ENCODE measurements around the gene FBXL7. TPM values are rescaled to one million over a fixed set of nuclear protein-coding genes. Genes with fewer than 3 reads are reported as not detected.

FBXL7 gene
- total RNA-seq, 1 donor from 2014 or later, result 21.3 TPM

DNA sequence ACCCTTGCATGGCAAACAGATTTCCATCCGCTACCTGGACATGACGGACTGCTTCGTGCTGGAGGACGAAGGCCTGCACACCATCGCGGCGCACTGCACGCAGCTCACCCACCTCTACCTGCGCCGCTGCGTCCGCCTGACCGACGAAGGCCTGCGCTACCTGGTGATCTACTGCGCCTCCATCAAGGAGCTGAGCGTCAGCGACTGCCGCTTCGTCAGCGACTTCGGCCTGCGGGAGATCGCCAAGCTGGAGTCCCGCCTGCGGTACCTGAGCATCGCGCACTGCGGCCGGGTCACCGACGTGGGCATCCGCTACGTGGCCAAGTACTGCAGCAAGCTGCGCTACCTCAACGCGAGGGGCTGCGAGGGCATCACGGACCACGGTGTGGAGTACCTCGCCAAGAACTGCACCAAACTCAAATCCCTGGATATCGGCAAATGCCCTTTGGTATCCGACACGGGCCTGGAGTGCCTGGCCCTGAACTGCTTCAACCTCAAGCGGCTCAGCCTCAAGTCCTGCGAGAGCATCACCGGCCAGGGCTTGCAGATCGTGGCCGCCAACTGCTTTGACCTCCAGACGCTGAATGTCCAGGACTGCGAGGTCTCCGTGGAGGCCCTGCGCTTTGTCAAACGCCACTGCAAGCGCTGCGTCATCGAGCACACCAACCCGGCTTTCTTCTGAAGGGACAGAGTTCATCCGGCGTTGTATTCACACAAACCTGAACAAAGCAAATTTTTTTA, 436.7 kb downstream of the FBXL7 start:
- DNase-seq (ENCODE audit: extremely low spot score, unreplicated experiment), result no peak
- H3K9me3 Mint-ChIP-seq, result no peaks in the 10 kb centered on the region
- no peak overlapping the region for H3K27ac Mint-ChIP-seq
- H3K27me3 Mint-ChIP-seq, result no peaks in the 10 kb centered on the region
- H3K4me3 Mint-ChIP-seq, result no peak overlapping the region
- TF ChIP-seq, protein P1, sequence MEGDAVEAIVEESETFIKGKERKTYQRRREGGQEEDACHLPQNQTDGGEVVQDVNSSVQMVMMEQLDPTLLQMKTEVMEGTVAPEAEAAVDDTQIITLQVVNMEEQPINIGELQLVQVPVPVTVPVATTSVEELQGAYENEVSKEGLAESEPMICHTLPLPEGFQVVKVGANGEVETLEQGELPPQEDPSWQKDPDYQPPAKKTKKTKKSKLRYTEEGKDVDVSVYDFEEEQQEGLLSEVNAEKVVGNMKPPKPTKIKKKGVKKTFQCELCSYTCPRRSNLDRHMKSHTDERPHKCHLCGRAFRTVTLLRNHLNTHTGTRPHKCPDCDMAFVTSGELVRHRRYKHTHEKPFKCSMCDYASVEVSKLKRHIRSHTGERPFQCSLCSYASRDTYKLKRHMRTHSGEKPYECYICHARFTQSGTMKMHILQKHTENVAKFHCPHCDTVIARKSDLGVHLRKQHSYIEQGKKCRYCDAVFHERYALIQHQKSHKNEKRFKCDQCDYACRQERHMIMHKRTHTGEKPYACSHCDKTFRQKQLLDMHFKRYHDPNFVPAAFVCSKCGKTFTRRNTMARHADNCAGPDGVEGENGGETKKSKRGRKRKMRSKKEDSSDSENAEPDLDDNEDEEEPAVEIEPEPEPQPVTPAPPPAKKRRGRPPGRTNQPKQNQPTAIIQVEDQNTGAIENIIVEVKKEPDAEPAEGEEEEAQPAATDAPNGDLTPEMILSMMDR (conservative IDR thresholded peaks at IDR 0.05), result no peak
- H3K36me3 Mint-ChIP-seq, result peaks cover 33% of the 10 kb centered on the region
- peaks cover 12% of the 10 kb centered on the region for H3K4me1 Mint-ChIP-seq (ENCODE audit: unreplicated experiment)

DNA sequence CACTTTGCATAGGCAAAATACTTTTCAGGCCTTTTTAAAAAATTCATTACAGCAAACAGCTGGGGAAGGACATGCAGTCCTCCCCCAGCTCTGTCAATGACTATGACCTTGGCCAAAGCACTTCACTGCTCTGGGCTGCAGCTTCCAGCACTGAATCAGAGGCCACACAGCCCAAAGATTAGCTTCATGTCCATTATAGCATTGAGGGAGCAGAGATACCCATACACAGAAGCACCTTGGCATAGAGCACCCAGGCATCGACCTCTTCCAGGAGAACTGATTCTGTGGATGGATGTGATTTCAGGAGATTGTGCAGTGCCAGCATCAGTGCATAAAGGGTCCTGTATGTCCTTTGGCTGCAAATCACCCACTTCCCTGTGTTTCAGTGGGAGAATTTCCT, 437.7 kb downstream of the FBXL7 start:
- H3K36me3 Mint-ChIP-seq, result peaks cover 33% of the 10 kb centered on the region
- H3K4me1 Mint-ChIP-seq (ENCODE audit: unreplicated experiment), result peaks cover 10% of the 10 kb centered on the region
- no peak overlapping the region for H3K27ac Mint-ChIP-seq
- TF ChIP-seq, protein P1 (conservative IDR thresholded peaks at IDR 0.05), result no peak
- no peak overlapping the region for H3K4me3 Mint-ChIP-seq
- no peaks in the 10 kb centered on the region for H3K9me3 Mint-ChIP-seq
- H3K27me3 Mint-ChIP-seq, result no peaks in the 10 kb centered on the region
- DNase-seq (ENCODE audit: extremely low spot score, unreplicated experiment), result no peak

DNA sequence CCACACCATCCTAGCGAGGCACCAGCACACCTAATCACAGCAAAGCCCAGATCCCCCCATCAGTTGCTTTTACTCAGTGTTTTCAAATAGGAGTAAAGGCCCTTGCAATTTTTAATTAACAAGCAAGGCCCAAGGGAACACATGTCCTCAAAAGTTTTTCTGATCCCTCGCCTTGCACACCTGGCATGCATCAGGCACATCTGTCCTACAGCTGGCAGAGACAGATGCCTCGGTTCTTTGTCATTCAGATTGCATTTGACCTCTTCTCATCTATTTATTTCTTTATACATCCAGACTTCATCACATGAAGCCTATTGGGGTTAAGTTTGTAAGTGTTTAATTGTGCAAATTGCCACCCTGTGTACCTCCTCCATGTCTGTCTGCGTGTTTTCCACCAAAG, 438.2 kb downstream of the FBXL7 start:
- Mint-ChIP-seq H3K36me3 (peaks cover 33% of the 10 kb centered on the region), H3K27me3 (no peaks in the 10 kb centered on the region), H3K4me3 (no peak overlapping the region), H3K4me1 (ENCODE audit: unreplicated experiment) (peaks cover 7% of the 10 kb centered on the region), H3K27ac (no peak overlapping the region), H3K9me3 (no peaks in the 10 kb centered on the region)
- TF ChIP-seq, protein P1 (conservative IDR thresholded peaks at IDR 0.05), result no peak
- no peak for DNase-seq (ENCODE audit: extremely low spot score, unreplicated experiment)

DNA sequence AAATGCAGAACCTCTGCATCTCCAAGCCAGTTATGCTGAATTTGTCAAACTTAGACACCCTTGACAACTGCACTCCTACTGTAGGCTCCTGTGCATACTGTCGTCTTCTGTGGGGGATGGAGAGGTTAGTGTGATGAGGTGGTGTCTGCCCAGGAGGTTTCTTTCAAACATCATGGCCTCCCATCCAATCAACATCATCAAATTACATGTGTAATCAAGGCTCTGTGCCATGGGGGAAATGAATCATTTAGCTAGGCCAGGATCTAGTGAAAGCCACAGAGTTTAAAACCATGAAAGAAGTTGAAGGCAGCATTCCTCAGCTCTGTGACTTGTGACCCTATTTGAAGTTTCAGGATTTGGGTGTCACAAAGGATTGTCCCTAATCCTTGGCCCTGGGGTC, 439.0 kb downstream of the FBXL7 start:
- peaks cover 7% of the 10 kb centered on the region for H3K4me1 Mint-ChIP-seq (ENCODE audit: unreplicated experiment)
- H3K9me3 Mint-ChIP-seq, result no peaks in the 10 kb centered on the region
- H3K36me3 Mint-ChIP-seq, result peaks cover 33% of the 10 kb centered on the region
- H3K27ac Mint-ChIP-seq, result no peak overlapping the region
- DNase-seq (ENCODE audit: extremely low spot score, unreplicated experiment), result no peak
- H3K4me3 Mint-ChIP-seq, result no peak overlapping the region
- TF ChIP-seq, protein P1 (conservative IDR thresholded peaks at IDR 0.05), result no peak
- no peaks in the 10 kb centered on the region for H3K27me3 Mint-ChIP-seq

DNA sequence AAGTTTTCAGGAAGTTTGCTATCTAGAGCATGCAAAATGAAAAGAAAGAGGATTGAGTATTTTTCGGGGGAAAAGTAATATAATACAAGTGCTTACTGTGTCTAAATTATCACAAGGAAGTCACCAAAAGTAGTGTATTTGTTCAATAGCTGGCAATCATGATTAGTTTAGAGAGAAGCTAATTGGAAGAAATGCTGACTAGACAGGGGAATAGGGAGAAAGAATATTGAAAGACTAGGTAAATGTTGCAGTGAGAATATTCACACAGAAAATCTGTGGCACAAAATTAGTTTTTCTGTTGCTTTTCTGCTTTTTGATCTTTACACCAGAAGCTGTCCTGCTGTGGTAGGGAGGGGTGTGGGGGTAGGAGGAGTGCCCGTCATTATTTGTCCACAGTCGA, 440.9 kb downstream of the FBXL7 start:
- Mint-ChIP-seq H3K4me1 (ENCODE audit: unreplicated experiment) (peaks cover 7% of the 10 kb centered on the region), H3K4me3 (no peak overlapping the region), H3K27ac (no peak overlapping the region), H3K27me3 (no peaks in the 10 kb centered on the region), H3K36me3 (peaks cover 28% of the 10 kb centered on the region), H3K9me3 (no peaks in the 10 kb centered on the region)
- TF ChIP-seq, protein P1 (conservative IDR thresholded peaks at IDR 0.05), result no peak
- DNase-seq (ENCODE audit: extremely low spot score, unreplicated experiment), result no peak
